ENCODE results near the gene FBXW9. TPM values are rescaled to one million over a fixed set of nuclear protein-coding genes. Genes with fewer than 3 reads are reported as not detected.

The FBXW9 gene
- total RNA-seq, 1 experiment from 2014 or later = 12.4 TPM

- BruUV-seq (replicated peaks) = TSS peak; percentile 94
- DNase-seq (ENCODE audit: low read depth, low spot score) = peak; percentile 79
- intact Hi-C loops (cut with micrococcal nuclease; ENCODE audit: unreplicated experiment) = no loop called here
Observed at GRCh38 chr19:12681074-12681987, 15.1 kb downstream of the FBXW9 start, which contains the start of gene DHPS. Gene DHPS, minus strand, starts transcription at chr19:12681880. Its CDS starts 114 bp downstream, at chr19:12681766.

More at GRCh38 chr19:12681074-12681987, 15.1 kb downstream of the FBXW9 start, which contains the start of gene DHPS:
- peak; percentile 89 for ATAC-seq
- Histone ChIP-seq H3K4me1 (ENCODE audit: control insufficient read depth, insufficient read depth, low read length) (no peaks in the 10 kb centered on the region), H3K4me3 (ENCODE audit: low read depth in 2 of 2, low read length in 2 of 2) (peak within 1 kb of the TSS; percentile 57 to 72), H3K9me3 (ENCODE audit: control insufficient read depth, insufficient read depth, low read depth, low read length) (no peaks in the 10 kb centered on the region), H3K36me3 (ENCODE audit: control insufficient read depth, insufficient read depth, low read length) (0 out of 2 replicates have a peak, but pooled peaks cover 4% of the 10 kb centered on the region), H3K27ac (ENCODE audit: low read length) (peak within 1 kb of the TSS; percentile 88), H3K27me3 (ENCODE audit: control insufficient read depth, insufficient read depth, low read length) (no peaks in the 10 kb centered on the region)
- TF ChIP-seq REST (IDR thresholded peaks at IDR 0.05; ENCODE audit: insufficient read depth in 1 of 2, low read depth in 2 of 2, low read length in 1 of 2) = no peak
- no peak for TF ChIP-seq TCF7L2 (IDR thresholded peaks at IDR 0.05; ENCODE audit: low read depth, low read length)
- TF ChIP-seq POLR2AphosphoS5 (IDR thresholded peaks at IDR 0.05; ENCODE audit: low read depth, low read length) = peak; percentile 80
- no peak for TF ChIP-seq CTCF (IDR thresholded peaks at IDR 0.05)
- ChIA-PET POLR2A (interaction anchor here (0.7 to 1.0 kb wide), 2 partner anchors 15 to 113 kb away, joined by 9 to 23 read pairs; partner anchors contain the start of gene FBXW9), CTCF (interaction anchor here (1.1 kb wide), 1 partner anchor 166 kb away, joined by 3 read pairs; no protein-coding TSS in a partner anchor)
- in situ Hi-C loops (cut with HindIII; ENCODE audit: low pct_unique_long_range_greater_than_20kb, low sequenced_read_pairs) = no loop called here

All from Panc1 (cell line).